GM23338 (cell line): Measurements from ENCODE around the gene DLX2. TPM values are rescaled to one million over a fixed set of nuclear protein-coding genes. Genes with fewer than 3 reads are reported as not detected.

ENCODE experiments used
- ATAC-seq: fragments of 200-7000 bp; cut with Tn5 transposase; 3 replicates; pipeline ENCODE4 v1.9.1; 2020
- DNase-seq: peaks from one replicate; pipeline ENCODE4 v3.0.0-alpha.2; 2015; ENCODE audit warnings: low spot score
- H2AFZ ChIP-seq: fragments of 200-600 bp; sonication (generic); 2 replicates; pipeline ENCODE4 v1.8.0; 2016; ENCODE audit warnings: antibody characterized with exemption, mild to moderate bottlenecking, moderate library complexity
- H3F3A ChIP-seq: fragments of 200-600 bp; sonication (generic); replicated peaks from 2 replicates; pipeline ENCODE4 v1.8.0; 2017; ENCODE audit warnings: antibody characterized with exemption, mixed run types, low read depth
- H3K27ac ChIP-seq: fragments of 200-600 bp; sonication (generic); 2 replicates; pipeline ENCODE4 v1.6.1; 2016; ENCODE audit warnings: low read depth
- H3K27me3 ChIP-seq: fragments of 200-600 bp; sonication (generic); 2 replicates; pipeline ENCODE4 v1.8.0; 2016; ENCODE audit warnings: mild to moderate bottlenecking, mixed run types, moderate library complexity; ENCODE audit not compliant: insufficient read depth
- H3K36me3 ChIP-seq: fragments of 200-600 bp; sonication (generic); 2 replicates; pipeline ENCODE4 v1.8.0; 2016; ENCODE audit warnings: mild to moderate bottlenecking; ENCODE audit not compliant: insufficient read depth
- H3K4me1 ChIP-seq: fragments of 200-600 bp; sonication (generic); 2 replicates; pipeline ENCODE4 v1.8.0; 2016; ENCODE audit warnings: mild to moderate bottlenecking, moderate library complexity; ENCODE audit not compliant: insufficient read depth
- H3K4me2 ChIP-seq: fragments of 200-600 bp; sonication (generic); 2 replicates; pipeline ENCODE4 v1.7.1; 2017; ENCODE audit warnings: mixed run types
- H3K4me3 ChIP-seq: fragments of 200-600 bp; sonication (generic); 2 replicates; pipeline ENCODE4 v1.6.1; 2016; ENCODE audit warnings: mixed run types
- H3K79me2 ChIP-seq: fragments of 200-600 bp; sonication (generic); replicated peaks from 2 replicates; pipeline ENCODE4 v1.8.0; 2017; ENCODE audit warnings: mild to moderate bottlenecking; ENCODE audit not compliant: insufficient read depth
- H3K9me2 ChIP-seq: fragments of 200-600 bp; sonication (generic); 2 replicates; pipeline ENCODE4 v1.8.0; 2017; ENCODE audit not compliant: insufficient read depth
- H4K20me1 ChIP-seq: fragments of 200-600 bp; sonication (generic); replicated peaks from 2 replicates; pipeline ENCODE4 v1.8.0; 2017; ENCODE audit warnings: mild to moderate bottlenecking; ENCODE audit not compliant: insufficient read depth
- H3K27ac Mint-ChIP-seq: 2 replicates; pipeline ENCODE4 v1.8.0; 2020; ENCODE audit warnings: inconsistent platforms, mild to moderate bottlenecking, moderate library complexity, mixed read lengths
- H3K27me3 Mint-ChIP-seq: 3 replicates; pipeline ENCODE4 v1.8.0; 2022; ENCODE audit warnings: low read depth, mild to moderate bottlenecking, moderate library complexity, mixed read lengths, inconsistent platforms; ENCODE audit not compliant: insufficient read depth, poor library complexity
- H3K36me3 Mint-ChIP-seq: 3 replicates; pipeline ENCODE4 v1.8.0; 2021; ENCODE audit warnings: low read depth, mild to moderate bottlenecking, inconsistent platforms, moderate library complexity, mixed read lengths
- H3K4me1 Mint-ChIP-seq: 3 replicates; pipeline ENCODE4 v1.8.0; 2020; ENCODE audit warnings: mild to moderate bottlenecking, inconsistent platforms, mixed read lengths
- H3K4me3 Mint-ChIP-seq: 3 replicates; pipeline ENCODE4 v1.8.0; 2021; ENCODE audit warnings: moderate library complexity, mild to moderate bottlenecking, inconsistent platforms, mixed read lengths
- H3K9me3 Mint-ChIP-seq: 3 replicates; pipeline ENCODE4 v1.8.0; 2020; ENCODE audit warnings: moderate library complexity, mild to moderate bottlenecking, inconsistent platforms, mixed read lengths
- CTCF ChIP-seq, 2 experiments: fragments of 200-600 bp in 1 of 2; sonication (generic) in 1 of 2; conservative IDR thresholded peaks; 2 replicates each; pipeline versions ENCODE4 v1.5.1 to v1.6.1; 2016 to 2017; ENCODE audit warnings: antibody characterized with exemption in 2 of 2, low read depth in 2 of 2, mild to moderate bottlenecking in 2 of 2, moderate library complexity in 1 of 2
- EZH2 ChIP-seq: fragments of 200-600 bp; sonication (generic); IDR thresholded peaks from one replicate; pipeline ENCODE4 v1.8.0; 2017; ENCODE audit warnings: antibody characterized with exemption, mild to moderate bottlenecking, low read depth; ENCODE audit not compliant: unreplicated experiment
- EZH2phosphoT487 ChIP-seq: fragments of 200-600 bp; sonication (generic); IDR thresholded peaks from one replicate; pipeline ENCODE4 v1.8.1; 2018; ENCODE audit warnings: antibody characterized with exemption; ENCODE audit not compliant: unreplicated experiment
- JUNB ChIP-seq: IDR thresholded peaks from one replicate; pipeline ENCODE4 v1.6.1; 2016; ENCODE audit warnings: antibody characterized with exemption; ENCODE audit not compliant: unreplicated experiment
- NANOG ChIP-seq: IDR thresholded peaks from 2 replicates; pipeline ENCODE4 v1.6.1; 2016; ENCODE audit warnings: antibody characterized with exemption, borderline replicate concordance
- ZNF114 ChIP-seq: fragments of 250-450 bp; sonication (Bioruptor Pico); IDR thresholded peaks from 2 replicates; pipeline ENCODE4 v1.5.0; 2020; ENCODE audit warnings: mild to moderate bottlenecking, moderate library complexity
- ZNF462 ChIP-seq: fragments of 250-450 bp; sonication (Bioruptor Pico); IDR thresholded peaks from 2 replicates; pipeline ENCODE4 v1.5.0; 2020; ENCODE audit warnings: mild to moderate bottlenecking, moderate library complexity
- polyA plus RNA-seq: library from polyadenylated mRNA; unstranded; fragments of >200 nt; fragmentation: Nextera tagmentation; extraction: Ambion mirVana; gene quantifications from 2 replicates; pipeline ENCODE4 v1.2.1, GENCODE V29; 2016
- total RNA-seq: library from RNA; depleted of rRNA; stranded (reverse); fragments of >200 nt; shearing (Covaris generic); gene quantifications from 2 replicates; pipeline ENCODE4 v1.2.3, GENCODE V29; 2014
- TF ChIP-seq, protein P1 (sequence below): IDR thresholded peaks from 2 replicates; pipeline ENCODE4 v1.6.1; 2016; ENCODE audit warnings: antibody characterized with exemption

Gene DLX2
- total and polyA plus RNA-seq, 2 experiments from 2014 or later = 0.08 to 0.24 TPM

- Histone ChIP-seq H3K4me1 (peaks cover 87% of the 10 kb centered on the region), H3K36me3 (no peaks in the 10 kb centered on the region), H2AFZ (peak overlapping the region; percentile 91), H3K27ac (no peak overlapping the region), H4K20me1 (peaks cover 43% of the 10 kb centered on the region), H3K27me3 (peaks cover 100% of the 10 kb centered on the region), H3K4me3 (peak overlapping the region; percentile 65), H3K79me2 (no peaks in the 10 kb centered on the region), H3K9me2 (no peaks in the 10 kb centered on the region), H3F3A (peaks cover 67% of the 10 kb centered on the region), H3K4me2 (peak overlapping the region; percentile 87)
- Mint-ChIP-seq H3K36me3 (no peaks in the 10 kb centered on the region), H3K4me3 (peak overlapping the region; percentile 83), H3K27me3 (peaks cover 100% of the 10 kb centered on the region), H3K4me1 (peaks cover 62% of the 10 kb centered on the region), H3K9me3 (peaks cover 12% of the 10 kb centered on the region), H3K27ac (no peak overlapping the region)
- TF ChIP-seq NANOG (no peak), EZH2 (peak; percentile 87), ZNF114 (CRISPR knock-in tag) (no peak), ZNF462 (no peak), CTCF (conservative IDR thresholded peaks at IDR 0.05; ENCODE audit: low read depth in 2 of 2) (no peak), JUNB (no peak), EZH2phosphoT487 (peak; percentile 40)
- TF ChIP-seq, protein P1, sequence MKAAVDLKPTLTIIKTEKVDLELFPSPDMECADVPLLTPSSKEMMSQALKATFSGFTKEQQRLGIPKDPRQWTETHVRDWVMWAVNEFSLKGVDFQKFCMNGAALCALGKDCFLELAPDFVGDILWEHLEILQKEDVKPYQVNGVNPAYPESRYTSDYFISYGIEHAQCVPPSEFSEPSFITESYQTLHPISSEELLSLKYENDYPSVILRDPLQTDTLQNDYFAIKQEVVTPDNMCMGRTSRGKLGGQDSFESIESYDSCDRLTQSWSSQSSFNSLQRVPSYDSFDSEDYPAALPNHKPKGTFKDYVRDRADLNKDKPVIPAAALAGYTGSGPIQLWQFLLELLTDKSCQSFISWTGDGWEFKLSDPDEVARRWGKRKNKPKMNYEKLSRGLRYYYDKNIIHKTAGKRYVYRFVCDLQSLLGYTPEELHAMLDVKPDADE = no peak
- ATAC-seq = peak; percentile 3; the same call in 2 of the 3 replicates
- no peak for DNase-seq
Observed at GRCh38 chr2:172087207-172087779, 15.4 kb downstream of the DLX2 start.
